22Rv1 (cell line): Measurements from ENCODE around the gene RNF167.

ENCODE experiments used
- ZFX ChIP-seq: fragments of 450-650 bp; IDR thresholded peaks from 2 replicates; pipeline ENCODE4 v1.6.1; 2017; ENCODE audit warnings: antibody characterized with exemption, borderline replicate concordance
- TF ChIP-seq, protein P1 (sequence below): fragments of 450-650 bp; IDR thresholded peaks from 2 replicates; pipeline ENCODE4 v1.5.1; 2017; ENCODE audit warnings: mild to moderate bottlenecking

DNA sequence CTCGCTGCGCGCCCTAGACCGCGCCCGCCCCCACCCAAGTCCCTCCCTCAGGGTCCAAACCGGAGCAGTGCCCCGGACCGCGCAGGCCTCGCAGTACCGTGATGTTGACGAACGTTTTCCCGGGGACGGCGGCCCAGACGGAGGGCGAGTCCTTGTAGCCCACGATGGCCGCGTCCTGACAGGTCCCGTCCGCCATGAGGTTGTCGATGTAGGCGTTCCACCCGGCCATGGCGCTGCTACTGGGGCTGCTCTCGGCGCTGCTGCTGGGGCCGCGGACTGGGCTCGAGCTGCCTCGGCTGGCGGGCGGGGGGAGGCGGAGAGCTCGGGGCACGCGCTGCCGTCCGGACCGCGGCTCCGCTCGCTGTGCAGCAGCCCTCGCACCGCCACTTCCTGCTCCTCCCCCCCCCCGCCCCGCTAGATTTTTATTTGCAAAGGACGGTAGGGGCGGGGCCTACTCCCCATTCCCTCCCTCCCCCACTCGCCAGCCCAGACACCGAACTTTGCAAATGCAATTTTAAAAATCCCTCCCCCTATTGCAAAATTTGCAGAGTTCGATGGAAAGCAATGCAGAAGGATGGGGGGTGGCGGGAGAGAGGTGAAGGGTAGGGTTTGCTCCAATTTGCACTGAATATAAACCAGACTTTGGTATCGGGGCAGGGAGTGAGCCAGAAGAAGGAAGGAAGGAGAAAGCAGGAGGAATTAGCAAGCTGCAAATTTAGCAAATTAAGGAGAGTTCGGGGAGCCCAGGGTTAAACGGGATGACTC is 8.3 kb downstream of the RNF167 start, which contains the start of gene PFN1:
- TF ChIP-seq, protein P1, sequence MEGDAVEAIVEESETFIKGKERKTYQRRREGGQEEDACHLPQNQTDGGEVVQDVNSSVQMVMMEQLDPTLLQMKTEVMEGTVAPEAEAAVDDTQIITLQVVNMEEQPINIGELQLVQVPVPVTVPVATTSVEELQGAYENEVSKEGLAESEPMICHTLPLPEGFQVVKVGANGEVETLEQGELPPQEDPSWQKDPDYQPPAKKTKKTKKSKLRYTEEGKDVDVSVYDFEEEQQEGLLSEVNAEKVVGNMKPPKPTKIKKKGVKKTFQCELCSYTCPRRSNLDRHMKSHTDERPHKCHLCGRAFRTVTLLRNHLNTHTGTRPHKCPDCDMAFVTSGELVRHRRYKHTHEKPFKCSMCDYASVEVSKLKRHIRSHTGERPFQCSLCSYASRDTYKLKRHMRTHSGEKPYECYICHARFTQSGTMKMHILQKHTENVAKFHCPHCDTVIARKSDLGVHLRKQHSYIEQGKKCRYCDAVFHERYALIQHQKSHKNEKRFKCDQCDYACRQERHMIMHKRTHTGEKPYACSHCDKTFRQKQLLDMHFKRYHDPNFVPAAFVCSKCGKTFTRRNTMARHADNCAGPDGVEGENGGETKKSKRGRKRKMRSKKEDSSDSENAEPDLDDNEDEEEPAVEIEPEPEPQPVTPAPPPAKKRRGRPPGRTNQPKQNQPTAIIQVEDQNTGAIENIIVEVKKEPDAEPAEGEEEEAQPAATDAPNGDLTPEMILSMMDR = no peak
- no peak for TF ChIP-seq ZFX
